GM18951 (cell line): ENCODE results near the gene KCNK5.

Experiments
- POLR2A ChIP-seq: IDR thresholded peaks from 4 replicates; pipeline ENCODE4 v1.6.1; 2011; ENCODE audit warnings: mild to moderate bottlenecking; ENCODE audit not compliant: insufficient read length, insufficient read depth; ENCODE audit errors: extremely low read depth
- in situ Hi-C: fragments of 300-500 bp; cut with MboI; formaldehyde crosslinking; loops from one replicate; pipeline ENCODE4 v1.12.0; 2022; ENCODE audit warnings: low sequenced_read_pairs, mixed read lengths, inconsistent platforms; ENCODE audit not compliant: unreplicated experiment

KCNK5 gene

DNA sequence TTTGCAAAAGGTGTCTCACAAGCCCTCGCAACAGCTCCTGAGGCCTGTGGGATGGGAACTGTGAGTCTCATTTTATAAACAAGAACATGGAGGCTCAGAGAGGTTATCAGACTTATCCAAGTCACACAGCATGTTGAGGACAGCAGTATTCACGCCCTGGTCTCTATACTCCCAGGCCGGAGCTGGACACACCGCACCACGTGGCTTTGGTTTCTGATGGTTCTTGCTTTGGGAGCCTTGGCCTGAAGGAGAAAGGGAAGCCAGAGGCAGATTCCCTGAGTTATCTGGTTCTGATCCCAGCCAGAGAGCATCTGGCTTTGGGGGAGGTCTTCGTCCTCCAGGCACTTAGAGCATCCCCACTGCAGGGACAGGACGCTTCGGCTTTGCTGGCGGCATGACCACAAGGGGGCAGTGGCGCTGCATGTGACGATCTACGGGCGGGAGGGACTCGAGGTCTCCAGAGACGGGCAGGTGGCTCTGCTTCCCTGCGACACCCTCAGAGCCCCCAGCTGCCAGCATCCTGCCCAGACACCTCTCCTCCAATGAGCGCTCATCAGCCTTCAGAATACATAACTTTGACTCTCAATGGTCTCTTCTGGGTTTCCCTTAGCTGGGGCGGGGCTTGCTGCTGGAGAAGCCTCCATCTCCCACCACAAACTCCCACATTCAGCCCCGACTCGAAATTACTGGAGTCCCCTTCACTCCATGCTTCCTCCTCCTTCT, 62.9 kb downstream of the KCNK5 start:
- in situ Hi-C loops, result loop anchor here (5.0 kb wide), 1 partner anchor 141 kb away; no protein-coding TSS in a partner anchor
- no peak for TF ChIP-seq POLR2A

DNA sequence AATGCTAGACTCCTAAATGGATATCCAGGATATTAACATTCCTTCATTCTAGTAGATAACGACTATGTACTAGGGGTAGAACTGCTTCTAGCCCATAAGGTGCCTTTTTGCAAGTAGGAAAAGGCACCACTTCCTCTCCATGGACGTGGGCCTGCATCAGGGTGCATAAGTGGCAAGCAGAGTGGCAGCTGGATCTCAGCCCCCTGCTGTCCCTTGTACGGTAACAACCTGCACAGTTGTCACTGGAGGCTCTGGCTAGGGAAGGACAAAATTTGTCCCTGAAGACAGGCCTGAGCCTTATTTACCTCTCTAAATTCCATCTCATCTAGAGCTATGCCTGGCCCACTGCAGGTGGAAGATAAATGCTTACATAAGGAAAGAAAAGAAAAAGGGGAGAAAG, 71.8 kb downstream of the KCNK5 start:
- no peak for TF ChIP-seq POLR2A
- in situ Hi-C loops, result no loop called here

DNA sequence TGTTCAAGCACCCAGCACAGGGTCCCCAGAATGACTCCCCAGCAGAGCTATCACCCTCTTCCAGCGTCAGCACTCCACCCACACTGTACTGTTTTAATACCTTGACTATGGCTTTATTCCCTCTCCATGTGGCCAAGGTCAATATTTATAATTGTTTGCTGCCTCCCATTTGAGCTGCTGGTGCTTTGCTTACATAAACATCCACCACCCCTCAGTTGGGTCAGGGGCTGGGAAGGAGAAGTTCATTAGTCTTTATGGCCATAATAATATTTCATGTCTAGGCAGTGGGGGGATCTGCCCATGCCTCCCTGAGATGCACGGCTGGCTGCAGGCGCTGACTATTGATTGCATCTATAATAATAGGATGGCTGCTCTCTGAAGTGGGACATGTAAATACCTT, 72.5 kb downstream of the KCNK5 start:
- in situ Hi-C loops, result no loop called here
- no peak for TF ChIP-seq POLR2A

DNA sequence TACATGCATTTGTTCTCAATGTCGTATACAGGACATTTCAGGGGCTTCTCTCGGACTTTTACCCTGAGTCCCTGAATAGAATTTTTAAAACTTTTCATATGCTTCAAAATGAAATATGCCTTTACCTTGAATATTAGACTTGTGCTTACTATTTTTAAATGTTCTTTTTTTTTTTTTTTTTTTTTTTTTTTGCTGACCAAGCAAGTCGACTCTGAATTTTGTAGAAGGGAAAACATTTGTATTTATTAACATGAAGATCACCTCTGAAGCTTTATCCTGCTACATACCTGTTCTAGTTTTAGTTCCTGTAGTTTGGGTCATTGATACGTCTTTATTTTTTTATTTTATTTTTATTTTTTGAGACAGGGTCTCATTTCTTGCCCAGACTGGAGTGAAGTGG, 74.6 kb downstream of the KCNK5 start:
- TF ChIP-seq POLR2A, result no peak

DNA sequence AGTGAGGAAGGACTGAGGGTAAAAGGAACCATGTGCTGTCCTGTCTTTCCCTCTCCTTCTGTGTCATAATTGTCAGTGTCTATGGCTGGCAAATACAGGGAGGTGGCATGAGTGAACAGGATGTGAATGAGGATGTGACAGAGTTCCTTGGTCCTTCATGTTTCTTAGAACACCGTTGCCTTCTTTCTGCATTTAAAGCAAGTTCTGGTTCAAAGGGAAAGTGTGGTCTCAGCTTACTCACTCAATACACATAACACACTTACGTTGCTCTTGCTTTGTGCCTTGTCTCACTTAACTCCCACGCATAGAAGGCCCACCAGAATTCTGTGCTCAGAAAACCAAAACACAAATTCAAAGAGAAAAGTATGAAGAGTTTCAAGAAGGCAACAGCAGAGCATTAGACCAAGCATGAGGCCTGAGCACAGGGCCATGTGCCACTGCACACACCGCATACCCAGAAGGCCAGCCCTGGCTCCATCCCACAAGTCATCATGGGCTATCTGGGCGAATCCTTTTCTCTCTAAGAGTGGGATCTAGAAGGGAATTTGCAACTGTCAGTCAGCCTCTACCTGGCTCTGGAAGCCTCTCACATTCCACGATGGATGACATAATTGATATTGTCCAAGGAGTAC, 75.4 kb downstream of the KCNK5 start:
- in situ Hi-C loops, result no loop called here
- no peak for TF ChIP-seq POLR2A

More for the DNA sequence above, 74.6 kb downstream of the KCNK5 start:
- in situ Hi-C loops, result no loop called here

DNA sequence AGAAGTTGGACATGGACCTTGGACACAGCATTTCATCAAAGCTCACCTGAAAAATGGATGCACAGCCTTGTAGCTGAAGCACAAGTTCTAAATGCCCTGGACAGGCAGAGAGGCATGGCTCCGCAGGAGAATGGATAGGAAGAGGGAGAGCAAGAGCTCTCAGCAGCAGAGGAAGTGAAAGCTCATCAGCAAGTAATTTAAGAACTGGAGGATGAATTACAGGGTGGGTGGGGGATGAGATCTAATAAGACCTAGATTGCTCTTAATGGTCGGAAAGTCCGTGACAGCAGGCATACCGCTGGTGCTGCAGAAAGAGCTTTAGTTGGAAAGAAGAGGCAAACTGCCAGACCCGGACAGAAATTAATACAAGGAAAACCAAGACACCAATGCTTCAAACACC, 77.0 kb downstream of the KCNK5 start:
- no peak for TF ChIP-seq POLR2A

DNA sequence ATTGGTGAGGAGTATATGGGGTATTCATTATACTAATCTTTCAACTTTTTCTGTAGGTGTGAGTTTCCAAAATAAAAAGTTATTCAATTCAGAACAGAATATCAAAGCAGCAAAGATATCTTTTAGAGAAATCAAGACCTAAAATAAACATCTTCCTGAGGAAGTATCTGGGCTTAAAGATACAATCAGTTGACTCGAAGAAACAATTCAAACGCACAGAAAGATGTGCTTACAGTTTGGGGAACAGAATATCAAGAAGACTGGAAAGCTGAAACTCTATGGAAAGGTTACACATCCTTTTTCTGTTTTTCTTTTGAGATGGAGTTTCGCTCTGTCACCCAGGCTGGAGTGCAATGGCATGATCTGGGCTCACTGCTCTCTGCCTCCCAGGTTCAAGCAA, 78.1 kb downstream of the KCNK5 start:
- no peak for TF ChIP-seq POLR2A
- in situ Hi-C loops, result no loop called here

More for the DNA sequence above, 77.0 kb downstream of the KCNK5 start:
- in situ Hi-C loops, result no loop called here

DNA sequence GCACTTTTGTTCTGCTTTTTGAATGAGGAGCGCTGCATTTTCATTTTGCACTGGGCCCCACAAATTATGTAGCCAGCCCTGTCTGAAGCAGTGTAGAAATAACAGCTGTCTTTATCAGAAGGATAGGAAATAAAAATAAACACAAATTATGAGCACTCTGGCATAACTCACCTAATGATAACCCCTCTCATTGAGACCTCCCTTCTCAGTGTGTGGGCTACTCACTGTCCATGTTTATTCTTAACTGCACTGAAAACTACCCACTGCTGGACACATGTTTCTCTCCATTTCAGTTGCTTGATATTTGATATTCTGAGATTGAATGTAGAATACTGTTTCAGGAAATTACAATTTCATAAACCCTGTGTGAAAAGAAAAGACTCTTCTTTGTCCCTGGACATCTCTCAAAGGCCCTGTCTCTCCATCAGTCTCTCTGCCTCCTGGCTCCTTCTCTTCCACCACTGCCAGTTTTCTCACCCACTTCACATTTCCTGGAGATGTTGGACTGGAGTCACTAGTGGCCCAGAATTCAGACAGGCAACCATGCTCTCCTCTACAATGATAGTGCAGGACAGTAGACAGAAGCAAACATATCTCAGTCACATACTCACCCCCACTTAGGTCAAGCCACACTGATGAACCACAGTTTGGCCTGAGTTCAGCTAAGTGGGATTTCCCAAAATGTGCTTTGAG, 84.6 kb downstream of the KCNK5 start:
- in situ Hi-C loops, result no loop called here
- TF ChIP-seq POLR2A, result no peak

DNA sequence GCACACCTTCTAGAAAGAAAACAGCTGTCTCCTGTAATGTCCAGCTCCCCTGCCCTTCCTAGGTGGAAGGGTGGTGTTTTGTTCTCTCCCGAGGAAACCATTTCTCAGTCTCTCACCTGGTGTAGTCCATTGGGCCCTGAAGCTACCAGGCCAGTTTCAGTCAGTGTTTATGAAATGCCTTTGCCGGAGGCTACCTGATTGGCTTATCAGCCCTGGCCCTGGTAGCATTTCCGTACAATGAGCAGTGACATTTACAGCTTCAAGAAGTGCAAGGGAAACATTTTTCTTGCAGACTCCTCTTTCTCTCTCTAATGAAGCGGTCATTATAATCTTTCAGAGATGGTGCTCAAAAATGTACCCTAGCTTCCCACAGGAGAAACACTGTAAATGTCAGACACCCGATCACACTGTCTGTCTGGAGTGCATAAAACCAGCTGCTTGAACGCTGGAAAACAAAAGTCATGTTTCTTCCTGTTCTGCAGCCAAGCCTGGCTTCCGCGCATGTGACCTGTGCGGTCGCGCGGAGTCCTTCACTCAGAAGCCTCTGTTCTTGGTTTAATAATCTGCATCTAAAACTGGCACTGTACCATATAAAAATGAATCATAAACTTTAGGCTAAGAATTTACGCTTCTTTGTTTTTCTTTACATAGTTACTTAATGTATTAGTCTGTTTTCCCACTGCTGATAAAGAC, 85.9 kb downstream of the KCNK5 start:
- in situ Hi-C loops, result no loop called here
- no peak for TF ChIP-seq POLR2A

DNA sequence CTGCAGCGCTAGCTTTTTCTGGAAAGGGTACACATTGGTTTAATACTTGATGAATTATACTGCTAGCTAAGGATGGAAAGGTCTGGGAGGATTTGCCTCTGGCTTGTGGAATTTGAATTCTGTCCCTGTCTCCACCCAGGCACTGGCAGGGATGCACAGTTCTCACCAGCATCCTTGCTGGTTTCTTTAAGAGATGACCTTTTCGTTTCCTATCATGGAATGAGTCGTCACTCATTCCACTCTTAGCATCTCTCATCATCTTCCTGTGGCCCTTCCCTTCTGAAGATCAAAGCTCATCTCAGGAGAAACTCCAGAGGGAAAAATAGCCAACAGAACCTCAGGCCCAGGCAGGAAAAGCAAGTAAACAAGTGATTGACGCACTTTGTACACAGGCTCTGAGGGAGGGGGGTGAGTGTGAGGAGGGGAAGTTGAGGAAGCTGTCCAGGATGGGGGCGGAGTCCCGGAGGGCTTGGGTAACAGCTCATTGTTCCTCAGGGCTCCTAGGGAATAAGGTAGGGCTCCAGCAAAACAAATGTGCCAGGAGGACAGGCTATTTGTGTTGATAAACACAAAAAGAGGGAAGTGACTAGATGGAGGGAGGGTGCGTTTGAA, 88.6 kb downstream of the KCNK5 start:
- TF ChIP-seq POLR2A, result no peak
- in situ Hi-C loops, result no loop called here
